ENCODE results near the gene WNT3. TPM values are rescaled to one million over a fixed set of nuclear protein-coding genes. Genes with fewer than 3 reads are reported as not detected.
"Not testable (repeated sequence)": the region's sequence is repeated elsewhere in the genome, so short reads cannot be mapped to it uniquely, and the experiment has no call there.

WNT3 gene
- total and polyA plus RNA-seq, 2 of the 8 experiments (the other 6 are each of a cell fraction or from before 2014, with no cell fraction given) = 0.56 to 2.0 TPM

DNA sequence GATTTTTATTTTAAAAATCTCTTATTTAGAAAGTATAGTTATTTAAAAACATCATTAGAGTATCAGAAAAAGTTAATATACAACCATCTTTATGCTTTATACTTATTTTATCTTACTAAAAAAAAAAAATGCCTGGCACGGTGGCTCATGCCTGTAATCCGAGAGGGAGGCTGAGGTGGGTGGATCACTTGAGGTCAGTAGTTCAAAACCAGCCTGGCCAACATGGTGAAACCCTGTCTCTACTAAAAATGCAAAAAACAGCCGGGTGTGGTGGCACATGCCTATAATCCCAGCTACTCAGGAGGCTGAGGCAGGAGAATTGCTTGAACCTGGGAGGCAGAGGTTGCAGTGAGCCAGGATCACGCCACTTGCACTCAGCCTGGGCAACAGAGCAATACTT lies 60.9 kb downstream of the WNT3 start:
- H3K79me1 ChIP-seq (ENCODE audit: low read depth, low read length); H3K23me2 ChIP-seq (ENCODE audit: low read depth, low read length); H3K4me1 ChIP-seq (replicated peaks in 1 of 4; ENCODE audit: control insufficient read depth in 3 of 4, insufficient read depth in 4 of 4, low read length in 3 of 4); H3K18ac ChIP-seq (ENCODE audit: extremely low read depth, low read length); DNase-seq (ENCODE audit: low read depth in 1 of 2, low spot score in 2 of 2); H3K27ac ChIP-seq (ENCODE audit: low read depth, low read length); H4K5ac ChIP-seq (ENCODE audit: insufficient read length, low read depth, low read length); H3K56ac ChIP-seq (replicated peaks; ENCODE audit: insufficient read length, low read depth, low read length); H3K4me3 ChIP-seq (ENCODE audit: extremely low read depth in 1 of 4, insufficient read depth in 2 of 4, low read depth in 3 of 4, low read length in 4 of 4); H3K27me3 ChIP-seq (replicated peaks in 1 of 4; ENCODE audit: control insufficient read depth in 3 of 4, extremely low read depth in 1 of 4, insufficient read depth in 3 of 4, low read length in 3 of 4); H2BK20ac ChIP-seq (ENCODE audit: low read length); FAIRE-seq; H4K20me1 ChIP-seq (replicated peaks in 1 of 2; ENCODE audit: control insufficient read depth in 1 of 2, insufficient read depth in 2 of 2, low read length in 2 of 2); H3K9ac ChIP-seq (replicated peaks in 1 of 4; ENCODE audit: extremely low read depth in 1 of 4, low read depth in 3 of 4, low read length in 3 of 4); H3K14ac ChIP-seq (ENCODE audit: insufficient read length); H2BK15ac ChIP-seq (ENCODE audit: low read length); H2AFZ ChIP-seq (ENCODE audit: low read length); H3K4ac ChIP-seq (replicated peaks; ENCODE audit: insufficient read length, low read depth, low read length); H2BK120ac ChIP-seq (replicated peaks; ENCODE audit: low read depth, low read length); H3K9me3 ChIP-seq (ENCODE audit: insufficient read depth in 2 of 2, low read depth in 1 of 2, low read length in 1 of 2); H4K8ac ChIP-seq (ENCODE audit: extremely low read depth, insufficient read depth, low read length); H4K91ac ChIP-seq (replicated peaks; ENCODE audit: insufficient read length, low read length); H2BK12ac ChIP-seq (ENCODE audit: low read depth, low read length); H2AK5ac ChIP-seq (ENCODE audit: low read depth, low read length); H2BK5ac ChIP-seq (ENCODE audit: low read depth, low read length); H3K79me2 ChIP-seq (ENCODE audit: control insufficient read depth in 1 of 2, insufficient read depth in 2 of 2, low read length in 2 of 2); H3K4me2 ChIP-seq (ENCODE audit: insufficient read depth in 1 of 2, low read depth in 2 of 2, low read length in 2 of 2); H3K23ac ChIP-seq (ENCODE audit: insufficient read length); H3K36me3 ChIP-seq (ENCODE audit: control insufficient read depth in 2 of 4, insufficient read depth in 4 of 4, low read length in 3 of 4): not testable (repeated sequence)
- 84% methylated on average over 4 of the region's 4 CpGs; no CpG with 5 or more reads in 1 of the 2 experiments for WGBS, 2 experiments (ENCODE audit: extremely low coverage in 1 of 2, insufficient coverage in 1 of 2, insufficient read length in 1 of 2, insufficient replicate concordance in 2 of 2, low coverage in 1 of 2, low lambda C conversion rate in 2 of 2, missing lambda C conversion rate in 1 of 2)
- CTCF ChIA-PET (ENCODE audit: partially characterized antibody) = interaction anchor here (0.6 to 1.3 kb wide), 5 partner anchors 9 to 254 kb away, joined by 3 to 6 read pairs (median 4); no protein-coding TSS in a partner anchor
- POLR2A ChIA-PET (ENCODE audit: partially characterized antibody) = interaction anchor here (0.6 to 0.9 kb wide), 2 partner anchors 10 to 222 kb away, joined by 4 to 5 read pairs; no protein-coding TSS in a partner anchor

All from H1 (cell line).